CD4-positive, alpha-beta T cell treated with Interleukin-4 for 4 hours (primary cell): ENCODE results near the gene ANKRD1.
"Not testable (repeated sequence)": the region's sequence is repeated elsewhere in the genome, so short reads cannot be mapped to it uniquely, and the experiment has no call there.

Experiments
- DNase-seq: peaks from one replicate; pipeline ENCODE4 v3.0.0-alpha.2; 2020

The ANKRD1 gene

DNA sequence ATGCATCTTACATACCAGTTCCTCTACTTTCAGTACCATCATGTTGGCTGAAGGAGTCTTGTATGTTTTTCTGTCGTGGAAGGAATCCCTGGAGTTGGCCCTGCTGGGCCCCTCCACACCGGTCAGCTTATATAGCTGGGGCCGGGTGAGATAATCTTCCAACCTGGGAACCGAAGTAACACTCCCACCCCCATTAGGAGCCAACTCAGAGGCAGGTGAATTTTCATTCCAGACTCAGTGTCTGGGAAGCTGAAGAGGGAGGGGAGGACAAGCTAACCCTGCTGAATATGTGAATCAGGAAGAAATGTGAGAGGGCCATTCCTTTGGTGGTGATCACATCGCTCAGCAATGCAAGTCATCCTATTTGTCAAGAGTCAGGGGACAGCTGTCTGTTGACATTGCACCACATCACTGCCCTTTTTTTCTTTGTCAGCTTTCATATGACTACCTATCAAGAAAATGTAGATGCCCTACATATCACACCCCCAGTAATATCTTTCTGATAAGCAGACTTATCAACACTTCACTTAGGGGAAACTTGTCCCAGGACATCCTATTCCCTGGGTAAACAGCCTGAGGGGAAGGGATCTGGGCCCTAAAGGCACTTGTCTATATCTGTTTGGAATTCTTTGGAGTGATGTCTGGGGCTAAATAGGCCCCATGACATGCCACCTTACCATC is at the start of gene ANKRD1:
ANKRD1 (minus strand) TSS at position 102 of the 681 bp plus-strand sequence; CDS start at position 42, 60 bp downstream.
- DNase-seq = no peak

DNA sequence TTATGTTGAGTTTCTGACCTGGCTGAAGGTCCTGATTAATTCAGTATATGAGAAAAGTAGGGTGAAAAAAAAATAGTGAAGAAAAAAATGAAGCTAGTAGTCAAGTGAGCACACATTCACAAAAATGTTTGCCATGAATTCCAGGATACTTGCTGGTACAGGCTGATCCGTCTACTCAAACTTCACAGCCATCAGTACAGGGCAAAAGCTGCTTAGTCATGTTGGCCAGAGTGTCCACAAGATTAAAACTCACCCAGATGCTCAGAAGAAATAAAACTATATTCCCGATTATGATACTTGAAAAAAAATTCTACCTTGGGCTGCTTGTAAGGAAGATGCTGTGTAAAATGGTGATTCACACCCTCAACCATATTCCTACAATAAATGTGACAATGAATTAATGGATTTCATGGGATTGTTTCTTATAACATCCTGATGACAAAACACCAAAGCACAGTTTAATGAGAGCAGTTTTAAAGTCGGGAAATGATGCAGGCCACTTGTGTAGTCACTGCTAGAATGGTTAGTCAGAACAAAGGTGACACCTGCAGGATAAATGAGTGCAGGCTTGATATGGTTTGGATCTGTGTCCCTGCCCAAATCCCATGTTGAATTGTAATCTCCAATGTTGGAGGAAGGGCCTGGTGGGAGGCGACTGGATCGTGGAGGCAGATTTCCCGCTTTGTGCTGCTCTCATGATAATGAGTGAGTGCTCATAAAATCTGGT is 49.2 kb upstream of the ANKRD1 start:
- no peak for DNase-seq

- DNase-seq = no peak
Measured at GRCh38 chr10:90969121-90969534, 48.2 kb upstream of the ANKRD1 start.

DNA sequence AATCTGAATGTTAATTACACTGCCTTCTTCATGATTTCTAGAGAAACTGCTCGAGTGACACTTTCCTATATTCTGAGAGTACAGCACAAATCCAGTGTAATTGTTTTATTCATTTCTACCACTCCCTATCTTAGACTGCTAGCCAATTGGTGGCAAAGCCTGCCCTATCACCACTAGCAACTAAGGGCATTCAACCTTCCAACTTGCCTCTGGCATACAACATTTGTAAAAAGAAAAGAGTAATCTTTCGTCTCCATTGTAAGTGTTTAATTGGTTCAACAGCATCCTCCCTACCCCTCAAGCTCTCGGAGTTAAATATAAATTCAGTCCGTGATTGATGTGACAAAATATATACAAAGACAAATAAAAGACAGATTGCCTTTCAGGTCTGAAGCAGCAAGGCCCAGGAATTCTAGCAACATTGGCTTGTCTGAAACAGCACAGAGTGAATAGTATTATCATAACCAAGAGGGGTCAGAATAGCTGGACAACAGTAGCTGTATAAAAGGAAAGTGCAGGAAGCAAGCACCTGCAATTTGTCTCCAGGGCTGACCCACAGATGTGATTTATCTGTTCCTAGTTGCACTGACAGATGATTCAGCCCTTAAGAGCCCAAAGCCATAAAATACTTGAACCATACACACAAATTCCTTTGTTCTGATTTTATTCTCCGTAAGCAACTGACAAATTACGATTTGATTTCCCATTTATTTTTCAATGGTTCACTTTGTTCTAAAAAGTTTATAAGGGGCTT is 47.6 kb upstream of the ANKRD1 start:
- no peak for DNase-seq

- no peak for DNase-seq
Measured at GRCh38 chr10:90967865-90968264, 47.0 kb upstream of the ANKRD1 start.

DNA sequence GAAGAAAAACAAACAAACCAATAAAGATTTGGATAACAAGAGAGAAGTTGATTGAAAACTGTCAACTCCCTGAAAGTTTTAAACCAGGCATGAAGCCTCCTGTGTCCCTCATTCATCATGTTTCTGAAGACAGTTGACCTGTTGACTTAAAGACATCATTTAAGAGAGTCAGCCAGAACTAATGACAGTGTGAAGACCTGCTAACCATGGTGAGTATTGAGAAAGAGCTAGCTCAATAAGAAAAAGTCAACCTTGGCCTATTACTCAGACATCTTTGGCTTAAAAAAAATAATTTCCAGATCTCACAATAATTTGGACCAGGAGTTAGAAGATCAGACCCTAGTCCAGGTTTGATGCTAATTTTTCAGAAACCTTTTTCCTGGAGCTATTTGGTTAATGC is 45.3 kb upstream of the ANKRD1 start:
- DNase-seq = no peak

DNA sequence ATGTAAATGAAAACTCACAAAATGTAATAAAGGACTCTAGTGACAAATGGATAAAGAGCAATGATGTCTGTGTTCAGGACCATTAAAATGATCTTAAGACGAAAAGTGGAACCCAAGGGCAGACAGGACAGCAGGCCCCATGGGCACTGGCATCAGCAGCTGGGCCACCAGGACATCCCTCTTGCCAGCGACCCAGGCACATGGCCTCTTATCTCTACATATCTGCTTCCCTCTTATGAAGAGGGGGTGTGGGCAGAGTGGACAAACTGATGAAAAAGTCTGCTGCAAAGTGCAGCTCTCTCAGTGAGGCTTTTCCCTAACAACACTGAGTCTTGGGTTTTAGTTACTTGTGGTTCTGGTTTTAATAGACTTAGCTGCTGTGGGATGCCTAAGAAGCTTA is 44.8 kb upstream of the ANKRD1 start:
- no peak for DNase-seq

GRCh38 chr10:90964781-90965465 is 44.0 kb upstream of the ANKRD1 start:
- DNase-seq = no peak

DNA sequence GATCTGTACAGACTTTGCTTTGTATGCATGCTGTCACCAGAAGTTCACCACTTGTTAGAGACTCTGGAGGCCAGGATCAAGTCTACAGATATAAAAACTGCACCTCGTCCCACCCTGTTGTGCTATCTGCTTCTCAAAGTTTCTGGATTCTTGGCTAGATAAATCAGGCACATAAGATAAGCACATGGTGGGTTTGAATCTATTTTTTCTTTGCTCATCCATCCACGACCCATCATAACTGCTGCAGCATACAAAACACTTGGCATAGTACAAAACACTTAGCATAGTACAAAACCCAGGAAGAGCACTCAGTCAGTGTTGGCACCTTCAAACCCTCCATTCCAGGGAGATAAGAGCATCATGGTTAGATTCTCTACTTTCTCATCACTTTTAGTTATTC is 42.4 kb upstream of the ANKRD1 start:
- DNase-seq = no peak

DNA sequence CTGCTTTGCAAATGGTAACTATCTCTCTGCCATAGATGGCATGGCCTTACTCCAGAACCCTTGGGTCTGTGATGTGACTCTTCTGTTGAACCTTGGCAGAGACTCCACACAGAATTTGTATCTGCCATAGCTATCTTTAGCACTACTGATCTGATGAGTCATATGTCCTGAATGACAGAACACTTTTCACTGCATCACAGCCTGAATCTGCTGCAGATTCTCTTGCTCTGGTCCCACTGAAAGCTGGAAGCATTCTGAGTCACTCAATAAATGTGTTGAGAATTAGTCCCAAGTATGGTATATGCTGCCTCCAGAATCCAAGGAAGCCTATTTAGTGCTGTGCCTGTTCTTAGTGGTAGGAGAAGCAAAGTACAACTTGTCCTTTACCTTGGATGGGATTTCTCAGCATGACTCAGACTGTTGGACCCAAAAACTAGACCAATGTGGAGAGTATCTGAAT is 39.5 kb upstream of the ANKRD1 start:
- no peak for DNase-seq

GRCh38 chr10:90959826-90960225 is 38.9 kb upstream of the ANKRD1 start:
- DNase-seq = no peak

DNA sequence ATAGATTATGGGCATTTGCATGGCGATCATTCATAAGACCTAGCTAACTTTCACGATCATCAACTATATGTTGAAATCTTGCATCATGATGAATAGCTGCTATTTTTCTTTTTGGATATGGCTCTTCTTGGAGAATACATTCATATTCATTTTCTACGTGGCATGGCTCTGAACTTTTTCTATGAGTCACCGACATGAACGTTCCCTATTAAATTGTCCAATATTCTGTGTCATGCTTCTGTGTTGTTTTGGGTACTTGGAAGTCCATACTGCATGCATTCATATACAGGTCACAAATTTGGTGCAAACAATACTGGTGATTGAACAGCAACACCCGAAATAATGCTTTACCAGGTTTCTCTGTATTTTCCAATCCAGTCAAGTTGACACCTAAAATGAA is 37.9 kb upstream of the ANKRD1 start:
- DNase-seq = no peak

DNA sequence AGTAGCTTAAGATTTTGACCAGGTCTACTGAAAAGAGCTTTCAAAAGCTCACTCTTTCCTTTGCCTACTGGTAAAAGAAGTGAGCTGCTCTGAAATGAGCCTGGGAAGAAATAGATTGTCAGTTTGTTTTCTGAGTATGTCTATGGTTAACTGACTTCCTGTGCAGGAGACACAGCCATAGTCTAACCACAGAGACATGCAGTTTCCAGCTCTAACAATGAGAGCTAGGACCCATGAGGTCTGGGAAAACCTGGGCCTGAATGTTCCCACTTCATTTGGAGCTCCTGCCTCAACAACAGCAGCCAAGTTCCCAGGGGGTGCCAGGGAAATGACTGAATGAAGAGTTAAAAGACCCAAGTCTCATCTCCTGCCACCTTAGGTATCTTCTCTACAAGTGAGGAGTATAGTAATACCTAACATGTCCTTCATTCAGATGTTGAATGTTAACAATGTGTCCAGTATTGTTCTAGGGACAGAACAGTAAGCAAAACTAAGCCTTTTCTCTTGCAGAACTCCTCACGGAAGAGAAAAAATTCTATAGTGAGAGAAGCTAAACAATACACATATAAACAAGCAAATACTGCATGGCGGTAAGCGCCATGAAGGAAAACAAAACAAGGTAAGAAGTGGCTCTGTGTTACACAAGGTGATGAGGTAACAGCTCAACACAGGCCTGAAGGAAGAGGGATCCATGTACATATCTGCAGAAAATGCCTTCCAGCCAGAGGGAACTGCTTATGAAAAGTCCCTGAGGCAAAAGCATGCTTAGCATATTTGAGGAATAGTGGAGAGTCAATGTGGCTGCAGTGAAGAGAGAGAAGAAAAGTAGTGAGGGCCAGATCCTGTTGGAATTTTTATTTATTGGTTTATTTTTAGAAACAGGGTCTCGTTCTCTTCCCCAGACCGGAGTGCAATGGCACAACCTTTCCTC is 26.4 kb upstream of the ANKRD1 start:
- no peak for DNase-seq

- DNase-seq = no peak
Measured at GRCh38 chr10:90945491-90946070, 24.7 kb upstream of the ANKRD1 start.

DNA sequence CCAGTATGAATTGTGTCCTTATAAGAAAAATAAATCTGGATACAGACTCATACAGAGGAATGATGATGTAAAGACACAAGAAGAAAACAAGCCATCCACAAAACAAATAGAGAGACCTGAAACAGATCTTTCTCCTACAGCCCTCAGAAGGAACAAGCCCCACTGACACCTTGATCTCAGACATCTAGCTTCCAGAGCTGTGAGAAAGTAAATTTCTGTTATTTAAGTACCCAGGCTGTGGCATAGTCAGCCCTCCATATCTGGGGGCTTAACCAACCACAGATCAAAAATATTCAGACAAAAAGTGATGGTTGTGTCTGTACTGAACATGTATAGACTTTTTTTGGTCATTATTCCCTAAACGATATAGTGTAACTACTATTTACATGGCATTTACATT is 23.9 kb upstream of the ANKRD1 start:
- DNase-seq = no peak

DNA sequence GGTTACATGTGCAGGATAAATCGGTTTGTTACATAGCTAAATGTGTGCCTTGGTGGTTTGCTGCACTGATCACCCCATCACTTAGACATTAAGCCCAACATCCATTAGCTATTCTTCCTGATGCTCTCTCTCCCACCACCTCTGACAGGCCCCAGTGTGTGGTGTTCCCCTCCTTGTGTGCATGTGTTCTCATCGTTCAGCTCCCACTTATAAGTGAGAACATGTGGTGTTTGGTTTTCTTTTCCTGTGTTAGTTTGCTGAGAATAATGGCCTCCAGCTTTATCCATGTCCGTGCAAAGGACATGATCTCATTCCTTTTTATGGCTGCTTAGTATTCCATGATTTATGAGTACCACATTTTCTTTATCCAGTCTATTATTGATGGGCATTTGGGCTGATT is 22.1 kb upstream of the ANKRD1 start:
- DNase-seq = not testable (repeated sequence)

GRCh38 chr10:90939648-90940047 is 18.8 kb upstream of the ANKRD1 start:
- no peak for DNase-seq

GRCh38 chr10:90939116-90939515 is 18.2 kb upstream of the ANKRD1 start:
- DNase-seq = no peak

DNA sequence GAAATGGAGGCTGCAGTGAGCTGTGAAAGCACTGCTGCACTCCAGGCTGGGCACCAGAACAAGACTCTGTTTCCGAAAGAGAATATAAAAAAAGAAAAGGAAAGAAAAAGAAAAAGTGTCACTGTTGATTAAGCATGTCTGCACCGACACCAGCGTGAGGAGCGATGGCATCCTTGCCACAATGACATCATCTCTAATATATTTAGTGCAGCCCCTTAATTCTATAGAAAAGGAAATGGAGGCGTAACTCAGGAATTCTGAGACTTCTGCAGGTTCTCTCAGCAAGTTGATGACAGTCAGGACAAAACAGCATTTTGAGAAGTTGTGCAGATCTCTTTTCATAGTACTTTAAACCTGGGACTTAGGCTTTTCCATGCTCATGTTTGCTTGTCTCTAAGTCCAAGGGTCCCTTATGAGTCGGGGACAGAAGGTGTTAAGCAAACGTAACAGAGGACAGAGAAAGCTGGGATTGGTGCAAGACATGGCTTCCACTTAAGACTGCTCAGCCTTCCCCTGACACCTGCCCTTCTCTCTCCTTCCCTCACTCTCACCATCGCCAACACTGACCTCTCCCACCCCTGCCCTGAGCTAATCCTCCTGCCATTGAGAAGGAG is 16.9 kb upstream of the ANKRD1 start:
- no peak for DNase-seq

- no peak for DNase-seq
Measured at GRCh38 chr10:90936276-90936659, 15.4 kb upstream of the ANKRD1 start.

DNA sequence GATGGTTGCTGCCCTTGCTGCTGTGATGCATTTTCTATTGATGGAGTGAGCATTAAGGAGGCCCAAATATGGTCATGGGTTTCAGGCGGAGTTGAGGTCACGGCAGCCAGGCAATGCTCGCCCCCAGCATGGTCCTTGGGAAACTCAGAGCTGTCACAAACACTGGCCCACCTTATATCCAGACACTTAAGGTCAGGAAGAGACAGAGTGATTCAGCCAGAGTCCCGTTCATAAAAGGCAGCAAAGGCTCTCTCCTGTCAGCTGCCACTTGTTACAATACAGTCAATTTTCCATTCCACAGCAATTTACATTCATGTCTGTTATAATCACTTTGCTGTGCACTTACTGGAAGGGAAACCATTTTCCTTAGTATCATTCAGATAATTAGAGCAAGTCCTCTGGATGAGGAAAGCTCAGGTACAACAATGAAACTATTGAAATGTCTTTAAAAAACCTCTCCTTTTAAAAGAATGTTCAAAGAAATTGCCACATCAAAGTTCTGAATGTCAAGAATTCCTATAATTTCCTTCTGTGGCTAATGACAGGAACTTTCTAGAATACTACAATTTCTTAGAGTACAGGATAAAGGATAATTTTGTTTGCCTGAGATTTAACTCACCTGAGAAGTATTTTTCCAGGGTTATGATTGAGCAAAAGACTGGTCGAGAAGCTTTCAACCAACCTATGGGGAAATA is 14.8 kb upstream of the ANKRD1 start:
- no peak for DNase-seq
